HG03354 (cell line): Measurements from ENCODE around the gene PTPRC.

Source experiments
- ATAC-seq: cut with Tn5 transposase; IDR thresholded peaks from one replicate; pipeline ENCODE4 v1.9.1; 2021; ENCODE audit warnings: mild to moderate bottlenecking; ENCODE audit not compliant: unreplicated experiment, poor library complexity, severe bottlenecking

The PTPRC gene

GRCh38 chr1:198780376-198780775 is 141.5 kb downstream of the PTPRC start:
- no peak for ATAC-seq

- peak; percentile 99 for ATAC-seq
Measured at GRCh38 chr1:198788561-198789064, 149.8 kb downstream of the PTPRC start.

- ATAC-seq: no peak
Measured at GRCh38 chr1:198793714-198794113, 154.9 kb downstream of the PTPRC start.

- no peak for ATAC-seq
Measured at GRCh38 chr1:198794498-198794897, 155.7 kb downstream of the PTPRC start.

GRCh38 chr1:198797656-198798055 is 158.8 kb downstream of the PTPRC start:
- no peak for ATAC-seq

GRCh38 chr1:198798923-198799386 is 160.1 kb downstream of the PTPRC start:
- ATAC-seq: peak; percentile 90

- ATAC-seq: no peak
Measured at GRCh38 chr1:198805498-198806151, 166.8 kb downstream of the PTPRC start.

GRCh38 chr1:198806861-198807260 is 168.0 kb downstream of the PTPRC start:
- no peak for ATAC-seq
